Measurements from ENCODE around the gene OR2V2.

Gene OR2V2

GRCh38 chr5:181114284-181114843 lies 33.0 kb upstream of the OR2V2 start:
- TF ChIP-seq, protein P1, sequence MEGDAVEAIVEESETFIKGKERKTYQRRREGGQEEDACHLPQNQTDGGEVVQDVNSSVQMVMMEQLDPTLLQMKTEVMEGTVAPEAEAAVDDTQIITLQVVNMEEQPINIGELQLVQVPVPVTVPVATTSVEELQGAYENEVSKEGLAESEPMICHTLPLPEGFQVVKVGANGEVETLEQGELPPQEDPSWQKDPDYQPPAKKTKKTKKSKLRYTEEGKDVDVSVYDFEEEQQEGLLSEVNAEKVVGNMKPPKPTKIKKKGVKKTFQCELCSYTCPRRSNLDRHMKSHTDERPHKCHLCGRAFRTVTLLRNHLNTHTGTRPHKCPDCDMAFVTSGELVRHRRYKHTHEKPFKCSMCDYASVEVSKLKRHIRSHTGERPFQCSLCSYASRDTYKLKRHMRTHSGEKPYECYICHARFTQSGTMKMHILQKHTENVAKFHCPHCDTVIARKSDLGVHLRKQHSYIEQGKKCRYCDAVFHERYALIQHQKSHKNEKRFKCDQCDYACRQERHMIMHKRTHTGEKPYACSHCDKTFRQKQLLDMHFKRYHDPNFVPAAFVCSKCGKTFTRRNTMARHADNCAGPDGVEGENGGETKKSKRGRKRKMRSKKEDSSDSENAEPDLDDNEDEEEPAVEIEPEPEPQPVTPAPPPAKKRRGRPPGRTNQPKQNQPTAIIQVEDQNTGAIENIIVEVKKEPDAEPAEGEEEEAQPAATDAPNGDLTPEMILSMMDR (IDR thresholded peaks at IDR 0.05), result no peak
- DNase-seq (ENCODE audit: low spot score), result no peak
- Histone ChIP-seq H3K27ac (no peak overlapping the region), H3K4me3 (no peak overlapping the region)

DNA sequence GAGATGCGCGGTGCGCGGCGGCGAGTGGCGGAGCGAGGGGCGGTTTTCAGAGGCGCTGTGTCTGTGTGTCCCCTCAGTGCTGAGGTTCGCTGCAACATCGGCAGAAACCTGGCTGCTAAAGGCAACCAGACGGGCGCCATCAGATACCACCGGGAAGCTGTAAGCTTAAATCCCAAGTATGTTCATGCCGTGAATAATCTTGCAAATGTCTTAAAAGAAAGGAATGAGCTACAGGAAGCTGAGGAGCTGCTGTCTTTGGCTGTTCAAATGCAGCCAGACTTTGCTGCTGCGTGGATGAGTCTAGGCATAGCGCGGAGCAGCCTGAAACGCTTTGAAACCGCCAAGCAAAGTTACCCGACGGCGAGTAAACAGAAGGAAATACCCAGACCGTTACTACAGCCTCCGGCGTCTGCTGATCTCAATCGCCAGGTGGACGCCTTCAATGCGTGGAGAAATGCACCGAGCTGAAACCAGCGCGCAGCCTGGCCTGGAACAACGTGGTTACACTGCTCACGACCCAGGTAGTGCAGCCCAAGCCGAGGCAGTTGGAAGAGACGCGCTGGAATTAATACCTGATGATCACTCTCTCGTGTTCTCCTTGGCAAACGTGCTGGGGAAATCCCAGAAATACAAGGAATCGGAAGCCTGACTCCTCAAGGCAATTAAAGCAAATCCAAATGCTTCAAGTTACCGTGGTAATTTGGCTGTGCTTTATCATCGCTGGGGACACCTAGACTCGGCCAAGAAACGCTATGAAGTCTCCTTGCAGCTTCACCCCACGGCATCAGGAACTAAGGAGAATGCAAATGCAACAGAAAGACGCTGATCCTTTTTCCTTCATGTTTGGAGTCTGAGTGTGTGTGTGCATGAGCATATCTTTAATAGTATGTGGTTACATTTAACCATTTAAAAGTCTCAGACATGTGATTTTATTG lies 32.3 kb upstream of the OR2V2 start:
- no peak for DNase-seq (ENCODE audit: low spot score)
- TF ChIP-seq, protein P1 (IDR thresholded peaks at IDR 0.05), result no peak
- no peak overlapping the region for H3K4me3 ChIP-seq
- H3K27ac ChIP-seq, result no peak overlapping the region

DNA sequence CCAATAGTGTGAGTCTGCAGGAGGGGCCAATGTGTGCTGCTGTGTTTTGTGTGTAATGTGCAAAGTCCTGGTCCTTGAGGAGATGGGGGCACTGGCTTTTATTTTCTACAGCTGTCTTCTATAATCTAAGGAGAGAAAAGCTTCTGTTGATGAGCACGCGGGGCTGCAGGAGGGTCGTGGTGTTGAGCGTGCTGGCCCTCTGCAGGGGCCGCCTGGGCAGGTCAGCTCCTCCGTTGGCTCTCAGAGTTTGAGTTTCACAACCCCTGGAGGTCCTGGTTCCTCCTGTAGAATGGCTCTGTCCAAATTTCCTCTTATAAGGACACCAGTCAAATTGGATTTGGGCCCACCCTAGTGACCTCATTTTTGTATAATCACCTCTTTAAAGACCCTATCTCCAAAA lies 29.0 kb upstream of the OR2V2 start:
- TF ChIP-seq, protein P1 (IDR thresholded peaks at IDR 0.05), result no peak
- no peak for DNase-seq (ENCODE audit: low spot score)
- H3K27ac ChIP-seq, result no peak overlapping the region
- no peak overlapping the region for H3K4me3 ChIP-seq

DNA sequence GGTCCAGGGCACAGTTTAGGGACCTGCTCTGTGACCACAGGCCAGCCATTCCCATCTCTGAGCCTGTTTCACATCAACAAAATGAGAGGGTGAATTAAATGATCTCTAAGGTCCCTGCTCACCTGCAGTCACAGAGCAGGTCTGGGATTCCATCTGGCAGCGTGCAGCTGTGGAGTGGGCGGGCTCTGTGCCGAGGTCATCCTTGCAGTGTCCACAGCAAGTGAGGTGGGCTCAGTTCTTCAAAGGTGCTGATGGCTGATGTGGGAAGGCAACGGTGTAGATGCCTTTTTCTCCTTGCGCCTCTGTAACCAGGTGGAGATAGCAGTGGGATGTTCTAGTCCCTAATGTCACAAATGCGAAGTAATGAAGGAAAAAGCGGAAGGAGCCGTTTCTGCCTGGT lies 28.3 kb upstream of the OR2V2 start:
- Histone ChIP-seq H3K27ac (no peak overlapping the region), H3K4me3 (no peak overlapping the region)
- DNase-seq (ENCODE audit: low spot score), result no peak
- TF ChIP-seq, protein P1 (IDR thresholded peaks at IDR 0.05), result no peak

DNA sequence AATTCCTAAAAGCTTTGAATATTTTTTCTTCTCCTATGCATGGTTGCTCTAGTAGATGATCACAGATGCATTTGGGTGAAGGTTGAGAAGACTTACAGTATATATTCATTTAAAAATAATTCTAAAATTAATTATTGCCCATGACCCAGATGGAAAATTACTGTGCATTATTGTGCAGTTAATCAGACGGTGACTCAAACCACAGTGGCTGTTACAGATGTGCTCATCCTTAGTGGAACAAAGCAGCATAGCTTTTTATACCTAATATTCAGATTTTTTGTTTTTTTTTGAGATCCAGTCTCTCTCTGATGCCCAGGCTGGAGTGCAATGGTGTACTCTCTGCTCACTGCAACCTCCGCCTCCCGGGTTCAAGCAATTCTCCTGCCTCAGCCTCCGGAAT lies 27.1 kb upstream of the OR2V2 start:
- no peak for DNase-seq (ENCODE audit: low spot score)
- TF ChIP-seq, protein P1 (IDR thresholded peaks at IDR 0.05), result no peak
- Histone ChIP-seq H3K4me3 (no peak overlapping the region), H3K27ac (no peak overlapping the region)

DNA sequence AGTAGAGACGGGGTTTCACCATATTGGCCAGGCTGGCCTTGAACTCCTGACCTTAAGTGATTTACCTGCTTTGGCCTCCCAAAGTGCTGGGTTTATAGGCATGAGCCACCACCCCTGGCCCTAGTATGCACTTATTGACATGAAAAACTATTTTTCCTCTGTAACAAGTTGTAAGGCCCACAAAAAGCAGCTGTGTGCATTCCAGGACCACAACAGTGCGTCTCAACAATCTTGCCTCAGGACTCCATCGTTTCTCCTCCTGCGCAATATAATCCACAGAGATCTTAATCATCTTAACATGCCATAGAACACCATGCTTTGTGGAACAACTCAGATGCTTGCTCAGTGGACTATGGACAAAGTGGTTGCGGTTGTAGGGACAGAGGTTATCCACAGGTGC lies 26.6 kb upstream of the OR2V2 start:
- TF ChIP-seq, protein P1 (IDR thresholded peaks at IDR 0.05), result no peak
- no peak for DNase-seq (ENCODE audit: low spot score)
- H3K27ac ChIP-seq, result no peak overlapping the region
- no peak overlapping the region for H3K4me3 ChIP-seq
